Upper lobe of left lung (tissue), 4 donors: ENCODE data around the gene PLEK.

Experiments
- CTCF ChIP-seq, 6 experiments: fragments of 450-650 bp in 4 of 6; fragments of 200-600 bp in 2 of 6; sonication (generic) in 2 of 6; IDR thresholded peaks; one replicate each; pipeline ENCODE4 v1.5.1; 2016 to 2019; ENCODE audit warnings: antibody characterized with exemption in 6 of 6
- POLR2AphosphoS5 ChIP-seq, 2 donors: sonication (generic); formaldehyde crosslinking; IDR thresholded peaks; one replicate each; pipeline ENCODE4 v1.5.1; 2017; ENCODE audit warnings: antibody characterized with exemption in 2 of 2

DNA sequence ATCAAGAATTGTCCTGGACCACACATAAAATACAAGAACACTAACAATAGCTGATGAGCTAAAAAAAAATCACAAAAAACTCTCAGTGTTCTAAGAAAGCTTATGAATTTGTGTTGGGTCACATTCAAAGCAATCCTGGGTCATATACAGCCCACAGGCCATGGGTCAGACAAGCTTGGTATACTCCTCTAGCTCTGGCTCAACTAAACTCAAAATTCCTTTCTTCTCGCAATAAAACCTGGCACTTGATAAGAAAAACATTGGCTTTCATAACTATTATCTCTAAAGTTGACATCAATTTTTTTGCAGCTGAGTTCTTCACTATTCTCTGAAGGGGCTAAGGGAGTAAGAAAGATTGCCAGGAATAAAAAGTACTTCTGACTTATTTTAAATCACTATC, 63.7 kb downstream of the PLEK start:
- no peak for TF ChIP-seq CTCF (IDR thresholded peaks at IDR 0.05)
- no peak for TF ChIP-seq POLR2AphosphoS5 (IDR thresholded peaks at IDR 0.05)
